HepG2 (cell line): ENCODE measurements around the gene FGF10. TPM values are rescaled to one million over a fixed set of nuclear protein-coding genes. Genes with fewer than 3 reads are reported as not detected.

ENCODE experiments used
- ATAC-seq: fragments of 200-7000 bp; cut with Tn5 transposase; 3 replicates; pipeline ENCODE4 v1.9.1; 2020; ENCODE audit warnings: mild to moderate bottlenecking, moderate library complexity
- BruUV-seq: library from RNA; stranded (reverse); fragments of 400-500 nt; replicated peaks from 2 replicates; lab custom pipeline; 2021; lab: Mats Ljungman, UMichigan
- CTCF ChIA-PET: fragments of 300-600 bp; formaldehyde crosslinking; extraction: SDS; loops from one replicate; lab custom pipeline; 2021; ENCODE audit warnings: low total read pairs, inconsistent platforms, low intra/inter-chr PET ratio; lab: Yijun Ruan, JAX
- POLR2A ChIA-PET: fragments of 350-600 bp; sonication (Branson Sonifier 250); formaldehyde crosslinking; loops from one replicate; lab custom pipeline; 2020; ENCODE audit warnings: antibody characterized with exemption, inconsistent platforms; lab: Yijun Ruan, JAX
- DNase-seq: peaks from one replicate; pipeline ENCODE4 v3.0.0-alpha.2; 2015; ENCODE audit warnings: low spot score
- FAIRE-seq: peaks from 3 replicates; lab custom pipeline; 2011; peaks lifted over from hg19 to GRCh38; lab: Jason Lieb, UNC
- H2AFZ ChIP-seq: one replicate; pipeline ENCODE4 v1.6.1; 2011; ENCODE audit warnings: low read length, inconsistent platforms
- H3K27ac ChIP-seq: fragments of 300-600 bp; 3 replicates; pipeline ENCODE4 v1.8.0; 2011; ENCODE audit warnings: mixed run types, mild to moderate bottlenecking, mixed read lengths, low read length, inconsistent platforms; ENCODE audit not compliant: insufficient read depth; ENCODE audit errors: extremely low read length
- H3K27me3 ChIP-seq, 2 experiments: fragments of 200-600 bp in 1 of 2; 2 replicates in 1 of 2; 3 replicates in 1 of 2; pipeline versions ENCODE4 v1.6.0 to v1.8.0; 2011; ENCODE audit warnings: low read length in 2 of 2, mild to moderate bottlenecking in 2 of 2, moderate library complexity in 2 of 2, inconsistent platforms in 1 of 2; ENCODE audit not compliant: insufficient read depth in 2 of 2, control insufficient read depth in 1 of 2
- H3K36me3 ChIP-seq, 2 experiments: fragments of 200-600 bp in 1 of 2; replicated peaks in 1 of 2; 2 replicates in 1 of 2; 3 replicates in 1 of 2; pipeline versions ENCODE4 v1.5.1 to v1.8.0; 2011; ENCODE audit warnings: low read length in 2 of 2, inconsistent platforms in 1 of 2; ENCODE audit not compliant: insufficient read depth in 2 of 2, control insufficient read depth in 1 of 2
- H3K4me1 ChIP-seq: 2 replicates; pipeline ENCODE4 v1.5.1; 2012; ENCODE audit warnings: low read length, inconsistent platforms; ENCODE audit not compliant: insufficient read depth
- H3K4me2 ChIP-seq: 2 replicates; pipeline ENCODE4 v1.6.0; 2011; ENCODE audit warnings: low read depth, low read length, inconsistent platforms
- H3K4me3 ChIP-seq, 3 experiments: fragments of 200-600 bp in 1 of 3; sonication (generic), shearing (Covaris generic) in 1 of 3; replicated peaks in 1 of 3; 2 replicates each; pipeline ENCODE4 v1.5.1; 2011 to 2016; ENCODE audit warnings: low read length in 3 of 3, inconsistent platforms in 2 of 3, low read depth in 2 of 3, mild to moderate bottlenecking in 2 of 3, control low read depth in 1 of 3, mixed read lengths in 1 of 3; ENCODE audit not compliant: insufficient read depth in 1 of 3
- H3K79me2 ChIP-seq: one replicate; pipeline ENCODE4 v1.6.1; 2011; ENCODE audit warnings: low read length, inconsistent platforms; ENCODE audit not compliant: insufficient read depth
- H3K9ac ChIP-seq: 2 replicates; pipeline ENCODE4 v1.6.0; 2011; ENCODE audit warnings: mild to moderate bottlenecking, low read depth, low read length, inconsistent platforms; ENCODE audit not compliant: insufficient read depth
- H3K9me3 ChIP-seq: 2 replicates; pipeline ENCODE4 v1.5.1; 2012; ENCODE audit warnings: mild to moderate bottlenecking, low read length
- H4K20me1 ChIP-seq: 2 replicates; pipeline ENCODE4 v1.6.0; 2011; ENCODE audit warnings: inconsistent platforms, mild to moderate bottlenecking, low read length, moderate library complexity; ENCODE audit not compliant: insufficient read depth
- ETV5 ChIP-seq: IDR thresholded peaks from 2 replicates; pipeline ENCODE4 v1.6.1; 2018; ENCODE audit warnings: missing biosample characterization, missing genetic modification reagents, inconsistent platforms, borderline replicate concordance
- JUN ChIP-seq: sonication (generic); formaldehyde crosslinking; IDR thresholded peaks from 2 replicates; pipeline ENCODE4 v1.4.0; 2020; ENCODE audit warnings: mild to moderate bottlenecking, missing genetic modification reagents
- MIER2 ChIP-seq: IDR thresholded peaks from 2 replicates; pipeline ENCODE4 v1.6.1; 2016; ENCODE audit warnings: missing biosample characterization, missing genetic modification reagents
- NAIF1 ChIP-seq: sonication (generic); formaldehyde crosslinking; IDR thresholded peaks from 2 replicates; pipeline ENCODE4 v1.5.0; 2020; ENCODE audit warnings: mild to moderate bottlenecking, missing genetic modification reagents, borderline replicate concordance
- NFRKB ChIP-seq: fragments of 450-650 bp; IDR thresholded peaks from 2 replicates; pipeline ENCODE4 v1.6.1; 2017
- SIX4 ChIP-seq: sonication (generic); formaldehyde crosslinking; IDR thresholded peaks from 2 replicates; pipeline ENCODE4 v1.4.0; 2020; ENCODE audit warnings: missing genetic modification reagents
- TFDP2 ChIP-seq: sonication (generic); formaldehyde crosslinking; IDR thresholded peaks from 2 replicates; pipeline ENCODE4 v1.4.0; 2020; ENCODE audit warnings: missing genetic modification reagents
- THAP9 ChIP-seq: sonication (generic); formaldehyde crosslinking; IDR thresholded peaks from 2 replicates; pipeline ENCODE4; 2020; ENCODE audit warnings: missing genetic modification reagents, mild to moderate bottlenecking, borderline replicate concordance
- ZNF329 ChIP-seq: sonication (generic); formaldehyde crosslinking; IDR thresholded peaks from 2 replicates; pipeline ENCODE4 v1.9.0; 2021; ENCODE audit warnings: low read depth, mild to moderate bottlenecking, missing genetic modification reagents
- ZNF432 ChIP-seq: sonication (generic); formaldehyde crosslinking; IDR thresholded peaks from 2 replicates; pipeline ENCODE4 v1.5.0; 2020; ENCODE audit warnings: missing genetic modification reagents, mild to moderate bottlenecking, borderline replicate concordance
- ZNF672 ChIP-seq: sonication (generic); formaldehyde crosslinking; IDR thresholded peaks from 2 replicates; pipeline ENCODE4 v1.8.1; 2022; ENCODE audit warnings: missing genetic modification reagents
- ZNF878 ChIP-seq: sonication (generic); formaldehyde crosslinking; IDR thresholded peaks from 2 replicates; pipeline ENCODE4 v1.8.1; 2023; ENCODE audit warnings: mild to moderate bottlenecking, missing genetic modification reagents, moderate library complexity
- WGBS: methylation state at CpG from one replicate; pipeline ENCODE4 v1.1.6; 2017; ENCODE audit warnings: low lambda C conversion rate; 5-methylcytosine and 5-hydroxymethylcytosine counted together
- in situ Hi-C: cut with HindIII; loops from 2 replicates; pipeline ENCODE4 v1.10.0; 2017; ENCODE audit warnings: low pct_unique_long_range_greater_than_20kb; ENCODE audit not compliant: extremely low pct_ligation_motif_present
- intact Hi-C: fragments of 100-400 bp; cut with micrococcal nuclease; formaldehyde crosslinking; loops from one replicate; pipeline ENCODE4 v1.10.0; 2022; ENCODE audit not compliant: unreplicated experiment
- polyA plus RNA-seq, 8 experiments: library from polyadenylated mRNA; depleted of rRNA in 3 of 8; stranded (reverse) in 7 of 8; unstranded in 1 of 8; fragments of >200 nt; fragmentation: Illumina TruSeq in 4 of 8; extraction: Trizol in 4 of 8; gene quantifications; 2 replicates each; pipeline versions ENCODE4 v1.2.1 to v1.2.3, GENCODE V29; 2011 to 2016; ENCODE audit warnings: low read depth in 4 of 8, missing spikeins in 1 of 8, mixed read lengths in 1 of 8; ENCODE audit not compliant: insufficient read depth in 1 of 8
- total RNA-seq, 5 experiments: library from RNA; depleted of rRNA; stranded (reverse); fragments of >200 nt; fragmentation: Illumina TruSeq; extraction: Trizol; gene quantifications; 2 replicates each; pipeline ENCODE4 v1.2.3, GENCODE V29; 2016; ENCODE audit warnings: low read depth in 1 of 5
- TF ChIP-seq, protein P1 (sequence below): sonication (generic); formaldehyde crosslinking; IDR thresholded peaks from 2 replicates; pipeline ENCODE4 v1.5.0; 2020; ENCODE audit warnings: missing genetic modification reagents

Gene FGF10
- total and polyA plus RNA-seq, 2 of the 13 experiments (the other 11 are each of a cell fraction or from before 2014, with no cell fraction given): not detected

- 6% methylated on average over 2 of the region's 2 CpGs for WGBS
- FAIRE-seq (no peak), DNase-seq (no peak), ATAC-seq (no peak)
- intact Hi-C loops (no loop called here), in situ Hi-C loops (no loop called here)
- Histone ChIP-seq H3K36me3 (no peaks in the 10 kb centered on the region), H3K9me3 (no peaks in the 10 kb centered on the region), H3K9ac (no peak overlapping the region), H3K4me1 (no peaks in the 10 kb centered on the region), H3K4me2 (no peak overlapping the region), H2AFZ (no peak overlapping the region), H3K27ac (no peak overlapping the region), H3K4me3 (no peak overlapping the region), H4K20me1 (no peaks in the 10 kb centered on the region), H3K27me3 (peaks cover 0 to 32% of the 10 kb centered on the region in 2 experiments; a peak in 4 of 5 replicates), H3K79me2 (no peaks in the 10 kb centered on the region)
- no TSS peak for BruUV-seq
- POLR2A ChIA-PET: no interaction called here
- CTCF ChIA-PET: no interaction called here
- no peak for TF ChIP-seq ETV5 (CRISPR knock-in tag)
- no peak for TF ChIP-seq JUN (CRISPR knock-in tag)
- no peak for TF ChIP-seq NFRKB
Observed at GRCh38 chr5:44390351-44390750, 1.1 kb upstream of the FGF10 start.

DNA sequence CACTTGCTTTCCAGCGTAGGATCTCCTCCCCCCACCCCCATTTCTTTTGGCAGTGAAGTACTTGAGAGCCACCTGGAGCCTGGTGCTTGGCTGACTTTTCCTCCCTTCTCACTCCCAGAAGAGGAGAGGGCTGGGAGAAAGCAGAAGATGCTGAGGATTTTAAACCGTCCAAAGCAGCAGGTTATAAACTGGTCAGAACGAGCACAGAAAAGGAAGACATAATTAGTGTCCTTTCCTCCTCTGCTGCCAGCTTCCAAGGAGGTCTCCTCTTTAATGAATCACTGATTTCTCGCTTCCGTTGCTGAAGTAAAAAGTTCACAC lies 563 bp upstream of the FGF10 start:
- POLR2A ChIA-PET: no interaction called here
- intact Hi-C loops: no loop called here
- TF ChIP-seq THAP9 (CRISPR knock-in tag): no peak
- TF ChIP-seq TFDP2 (CRISPR knock-in tag): no peak
- TF ChIP-seq, protein P1, sequence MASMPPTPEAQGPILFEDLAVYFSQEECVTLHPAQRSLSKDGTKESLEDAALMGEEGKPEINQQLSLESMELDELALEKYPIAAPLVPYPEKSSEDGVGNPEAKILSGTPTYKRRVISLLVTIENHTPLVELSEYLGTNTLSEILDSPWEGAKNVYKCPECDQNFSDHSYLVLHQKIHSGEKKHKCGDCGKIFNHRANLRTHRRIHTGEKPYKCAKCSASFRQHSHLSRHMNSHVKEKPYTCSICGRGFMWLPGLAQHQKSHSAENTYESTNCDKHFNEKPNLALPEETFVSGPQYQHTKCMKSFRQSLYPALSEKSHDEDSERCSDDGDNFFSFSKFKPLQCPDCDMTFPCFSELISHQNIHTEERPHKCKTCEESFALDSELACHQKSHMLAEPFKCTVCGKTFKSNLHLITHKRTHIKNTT (CRISPR knock-in tag): no peak
- no peak for TF ChIP-seq ZNF672 (CRISPR knock-in tag)
- TF ChIP-seq ZNF432: no peak
- TF ChIP-seq ZNF878: no peak
- no peak for TF ChIP-seq NAIF1 (CRISPR knock-in tag)
- TF ChIP-seq SIX4: no peak
- TF ChIP-seq ZNF329 (CRISPR knock-in tag): no peak
- no peak for TF ChIP-seq MIER2 (CRISPR knock-in tag)

More for the DNA sequence above, 563 bp upstream of the FGF10 start:
- no peak overlapping the region for H3K27ac ChIP-seq
- ATAC-seq (peak; percentile 45), DNase-seq (no peak), FAIRE-seq (no peak)
- H4K20me1 ChIP-seq: no peaks in the 10 kb centered on the region
- CTCF ChIA-PET: no interaction called here
- WGBS: 40% methylated on average over 5 of the region's 5 CpGs
- no peaks in the 10 kb centered on the region for H3K9me3 ChIP-seq
- no peaks in the 10 kb centered on the region for H3K4me1 ChIP-seq
- in situ Hi-C loops: no loop called here
- H3K79me2 ChIP-seq: no peaks in the 10 kb centered on the region
- H2AFZ ChIP-seq: no peak overlapping the region
- H3K36me3 ChIP-seq: no peaks in the 10 kb centered on the region
- BruUV-seq: no TSS peak
- H3K4me2 ChIP-seq: peak overlapping the region; percentile 62
- H3K27me3 ChIP-seq: peaks cover 0 to 32% of the 10 kb centered on the region in 2 experiments; a peak in 4 of 5 replicates
- H3K9ac ChIP-seq: no peak overlapping the region
- H3K4me3 ChIP-seq: peak overlapping the region in 1 of 3 experiments; percentile 37; a peak in 2 of 6 replicates
